ENCODE data around the gene CCDC174.

GRCh38 chr3:14651440-14652251 is at the start of gene CCDC174:
- no peak for TF ChIP-seq CTCF (IDR thresholded peaks at IDR 0.05; ENCODE audit: insufficient read depth, low read length, poor library complexity, severe bottlenecking)
- TF ChIP-seq EZH2phosphoT487 (conservative IDR thresholded peaks at IDR 0.05; ENCODE audit: low read length), result no peak
